Calu3 (cell line): ENCODE measurements around the gene CELSR1. TPM values are rescaled to one million over a fixed set of nuclear protein-coding genes. Genes with fewer than 3 reads are reported as not detected.

Source experiments
- BruUV-seq: library from RNA; stranded (reverse); fragments of 400-500 nt; replicated peaks from 2 replicates; lab custom pipeline; 2021; lab: Mats Ljungman, UMichigan
- CTCF ChIA-PET: fragments of 300-600 bp; sonication (Branson Sonifier 250); formaldehyde crosslinking; loops from one replicate; lab custom pipeline; 2022; ENCODE audit warnings: antibody characterized with exemption; lab: Charles Lee
- DNase-seq: peaks from one replicate; pipeline ENCODE4 v3.0.0; 2022
- H3K27ac Mint-ChIP-seq: one replicate; pipeline ENCODE4 v1.8.0; 2022; ENCODE audit warnings: mixed read lengths; ENCODE audit not compliant: unreplicated experiment
- H3K27me3 Mint-ChIP-seq: one replicate; pipeline ENCODE4 v1.8.0; 2022; ENCODE audit warnings: mixed read lengths; ENCODE audit not compliant: unreplicated experiment
- H3K36me3 Mint-ChIP-seq: one replicate; pipeline ENCODE4 v1.8.0; 2022; ENCODE audit warnings: mild to moderate bottlenecking, moderate library complexity, mixed read lengths; ENCODE audit not compliant: insufficient read depth, unreplicated experiment
- H3K4me1 Mint-ChIP-seq: one replicate; pipeline ENCODE4 v1.8.0; 2022; ENCODE audit warnings: mild to moderate bottlenecking, low read depth, mixed read lengths; ENCODE audit not compliant: unreplicated experiment
- H3K4me3 Mint-ChIP-seq: one replicate; pipeline ENCODE4 v1.8.0; 2022; ENCODE audit warnings: mild to moderate bottlenecking, low read depth, moderate library complexity, mixed read lengths; ENCODE audit not compliant: unreplicated experiment
- H3K9me3 Mint-ChIP-seq: one replicate; pipeline ENCODE4 v1.8.0; 2022; ENCODE audit warnings: low read depth, mixed read lengths; ENCODE audit not compliant: unreplicated experiment
- CTCF ChIP-seq: fragments of 200-600 bp; IDR thresholded peaks from one replicate; pipeline ENCODE4 v1.8.0; 2022; ENCODE audit warnings: antibody characterized with exemption; ENCODE audit not compliant: unreplicated experiment
- intact Hi-C: fragments of 100-400 bp; cut with micrococcal nuclease; formaldehyde crosslinking; loops from one replicate; pipeline ENCODE4 v1.10.0; 2022; ENCODE audit not compliant: unreplicated experiment
- total RNA-seq: library from RNA; stranded (reverse); gene quantifications from 2 replicates; pipeline ENCODE4 v1.2.3, GENCODE V29; 2022

Gene CELSR1
- total RNA-seq, 1 experiment from 2014 or later, result 45.5 TPM

- Mint-ChIP-seq H3K27ac (no peak overlapping the region), H3K27me3 (no peaks in the 10 kb centered on the region), H3K4me3 (no peak overlapping the region), H3K36me3 (peaks cover 2% of the 10 kb centered on the region), H3K9me3 (no peaks in the 10 kb centered on the region), H3K4me1 (peaks cover 16% of the 10 kb centered on the region)
- TF ChIP-seq CTCF, result no peak
- intact Hi-C loops, result no loop called here
- BruUV-seq, result no TSS peak
- no peak for DNase-seq
- CTCF ChIA-PET, result interaction anchor here (0.6 kb wide), 1 partner anchor 24 kb away, joined by 3 read pairs; no protein-coding TSS in a partner anchor
These were observed 79.6 kb downstream of the CELSR1 start for GRCh38 chr22:46457502-46458488.

DNA sequence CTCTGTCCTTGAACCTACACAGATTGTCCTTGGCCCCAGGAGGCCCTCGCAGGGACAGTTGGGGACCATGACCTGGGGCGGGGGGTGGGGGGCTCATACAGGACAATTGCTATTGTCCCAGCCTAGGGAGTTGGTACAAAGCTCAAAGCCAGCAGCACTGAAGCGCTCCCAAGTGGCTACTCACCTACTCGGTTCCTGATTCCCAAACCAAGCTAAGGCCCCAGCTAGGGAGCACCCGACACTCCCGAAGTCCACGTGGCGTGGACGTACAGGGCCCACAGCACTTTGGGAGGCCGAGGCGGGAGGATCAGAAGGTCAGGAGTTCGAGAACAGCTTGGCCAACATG, 80.6 kb downstream of the CELSR1 start:
- TF ChIP-seq CTCF, result no peak
- BruUV-seq, result no TSS peak
- CTCF ChIA-PET, result interaction anchor here (0.6 kb wide), 2 partner anchors 23 to 487 kb away, joined by 3 read pairs; no protein-coding TSS in a partner anchor
- Mint-ChIP-seq H3K4me1 (peaks cover 20% of the 10 kb centered on the region), H3K36me3 (no peaks in the 10 kb centered on the region), H3K27ac (no peak overlapping the region), H3K27me3 (no peaks in the 10 kb centered on the region), H3K9me3 (no peaks in the 10 kb centered on the region), H3K4me3 (no peak overlapping the region)
- DNase-seq, result no peak
- intact Hi-C loops, result no loop called here

DNA sequence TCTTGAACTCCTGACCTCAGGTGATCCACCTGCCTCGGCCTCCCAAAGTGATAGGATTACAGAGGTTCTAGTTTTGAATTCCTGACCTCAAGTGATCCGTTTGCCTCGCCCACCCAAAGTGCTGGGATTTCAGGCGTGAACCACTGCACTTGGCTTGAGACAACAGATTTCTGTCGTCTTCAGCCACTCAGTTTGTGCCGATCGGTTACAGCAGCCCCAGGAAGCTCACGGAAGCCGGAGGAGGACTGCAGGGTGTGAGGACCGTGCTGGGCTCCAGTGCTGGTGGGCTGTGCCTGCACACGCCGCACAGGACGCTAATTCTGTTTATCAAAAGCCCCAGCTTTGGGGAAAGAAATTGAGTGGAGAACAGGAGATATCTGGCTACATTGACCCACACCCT, 82.0 kb downstream of the CELSR1 start:
- DNase-seq, result no peak
- intact Hi-C loops, result no loop called here
- Mint-ChIP-seq H3K27ac (no peak overlapping the region), H3K27me3 (no peaks in the 10 kb centered on the region), H3K9me3 (no peaks in the 10 kb centered on the region), H3K4me1 (peaks cover 32% of the 10 kb centered on the region), H3K36me3 (no peaks in the 10 kb centered on the region), H3K4me3 (no peak overlapping the region)
- BruUV-seq, result no TSS peak
- no peak for TF ChIP-seq CTCF
- CTCF ChIA-PET, result no interaction called here

- BruUV-seq, result no TSS peak
- no peak overlapping the region for H3K4me3 Mint-ChIP-seq
- H3K27me3 Mint-ChIP-seq, result peaks cover under 1% of the 10 kb centered on the region
- no peaks in the 10 kb centered on the region for H3K36me3 Mint-ChIP-seq
- intact Hi-C loops, result no loop called here
- DNase-seq, result no peak
- H3K9me3 Mint-ChIP-seq, result no peaks in the 10 kb centered on the region
- H3K27ac Mint-ChIP-seq, result no peak overlapping the region
- H3K4me1 Mint-ChIP-seq, result peaks cover 32% of the 10 kb centered on the region
- no peak for TF ChIP-seq CTCF
- CTCF ChIA-PET, result no interaction called here
These were observed 82.7 kb downstream of the CELSR1 start for GRCh38 chr22:46454504-46455269.
